HTR-8/SVneo (cell line): ENCODE measurements around the gene PSEN2.
"Not testable (repeated sequence)": the region's sequence is repeated elsewhere in the genome, so short reads cannot be mapped to it uniquely, and the experiment has no call there.

Experiments
- DNase-seq: peaks from one replicate; pipeline ENCODE4 v3.0.0; 2011; ENCODE audit warnings: low spot score, mixed read lengths; ENCODE audit not compliant: insufficient read length
- FAIRE-seq: peaks from 2 replicates; lab custom pipeline; 2011; peaks lifted over from hg19 to GRCh38; lab: Jason Lieb, UNC

The PSEN2 gene

DNA sequence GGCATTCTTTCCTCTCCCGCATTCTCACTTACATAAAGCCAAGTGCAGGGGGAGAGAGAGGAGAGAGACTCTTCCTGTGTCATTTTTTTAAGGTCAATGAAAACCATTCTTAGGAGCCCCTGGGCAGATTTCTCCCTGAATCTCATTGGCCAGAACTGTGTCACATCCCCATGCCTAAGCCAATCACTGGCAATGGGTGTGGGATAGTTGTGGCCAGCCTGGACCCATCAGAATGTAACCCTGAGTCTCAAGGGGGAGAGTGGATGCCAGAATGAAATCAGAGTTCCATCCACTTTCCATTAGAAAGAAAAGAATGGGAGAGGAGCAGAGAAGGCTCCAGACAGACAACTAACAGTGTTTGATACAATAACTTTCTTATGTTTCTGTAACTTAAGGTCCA, 38.5 kb downstream of the PSEN2 start:
- DNase-seq (no peak), FAIRE-seq (no peak)

DNA sequence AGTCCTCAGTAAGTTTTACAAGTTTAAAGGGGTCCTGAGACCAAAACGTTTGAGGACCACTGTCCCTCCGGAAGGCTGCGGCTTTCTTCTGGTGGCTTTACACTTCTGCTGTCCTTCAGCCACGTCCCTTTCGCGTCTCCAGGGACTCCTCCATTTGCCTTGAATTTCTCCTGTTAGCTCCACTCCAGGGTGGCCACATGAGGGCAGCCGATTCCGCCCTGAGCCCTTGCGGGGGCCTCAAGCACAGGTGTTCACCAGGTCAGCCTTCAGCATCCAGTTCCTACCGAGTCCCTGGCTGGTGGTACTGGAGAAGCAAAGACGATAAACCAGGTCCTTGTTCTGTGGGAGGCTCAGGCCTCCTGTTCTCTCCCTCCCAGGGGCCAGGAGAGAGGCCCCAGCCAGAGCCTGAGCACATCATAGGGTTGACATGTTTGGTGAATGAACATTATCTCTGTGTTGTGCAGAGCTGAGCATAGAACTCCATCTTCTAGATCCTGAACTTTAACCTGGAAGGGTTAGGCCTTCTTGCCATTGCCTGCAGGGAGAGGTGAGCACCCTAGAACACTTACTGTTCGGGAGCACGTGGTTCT, 42.3 kb downstream of the PSEN2 start:
- FAIRE-seq (no peak), DNase-seq (no peak)

GRCh38 chr1:226915672-226915995, 45.2 kb downstream of the PSEN2 start:
- FAIRE-seq, result no peak
- DNase-seq, result no peak

- DNase-seq (no peak), FAIRE-seq (no peak)
Observed at GRCh38 chr1:226916497-226916896, 46.1 kb downstream of the PSEN2 start.

DNA sequence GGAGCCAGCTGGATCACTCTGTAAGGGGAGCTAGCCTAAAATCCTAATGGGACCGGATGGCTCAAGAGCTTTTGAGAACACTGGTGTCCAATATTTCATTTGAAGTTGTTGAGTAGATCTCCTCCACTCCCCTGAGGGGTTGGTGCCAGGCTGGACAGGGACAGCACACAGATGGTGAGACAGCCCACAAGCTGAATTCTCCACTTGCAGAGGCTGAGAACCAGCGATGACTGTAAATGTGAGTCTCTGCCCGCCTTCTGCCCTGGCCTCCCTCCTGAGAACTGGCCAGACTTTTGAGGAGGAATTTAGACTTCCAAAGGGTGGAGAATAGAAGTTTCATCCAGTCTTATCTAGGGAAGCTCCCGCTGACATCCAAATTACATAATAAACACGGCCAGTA, 49.2 kb downstream of the PSEN2 start:
- no peak for FAIRE-seq

GRCh38 chr1:226919995-226920394, 49.6 kb downstream of the PSEN2 start:
- FAIRE-seq, result no peak
- no peak for DNase-seq

More for the DNA sequence above, 49.2 kb downstream of the PSEN2 start:
- no peak for DNase-seq

DNA sequence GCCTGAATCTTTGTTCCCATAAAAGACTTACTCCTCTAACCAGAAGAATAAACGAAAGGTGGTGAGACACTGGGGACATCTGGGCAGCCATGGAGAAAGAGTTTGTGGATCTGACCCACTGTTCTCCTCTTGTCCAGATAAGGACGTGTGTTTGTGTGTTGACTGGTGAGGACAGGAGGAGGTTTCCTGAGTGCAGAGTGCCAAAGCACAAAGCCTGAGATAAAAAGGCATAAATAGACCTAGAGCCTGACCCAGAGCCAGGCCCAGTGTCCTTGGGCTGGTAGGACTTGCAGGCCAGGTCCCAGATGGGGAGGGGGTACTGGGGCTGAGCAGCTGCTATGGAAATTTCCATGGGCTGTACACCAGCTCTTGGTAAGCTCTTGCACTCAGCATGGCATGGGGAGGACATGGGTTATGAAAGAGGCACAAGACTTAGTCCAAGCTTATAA, 50.1 kb downstream of the PSEN2 start:
- FAIRE-seq, result no peak

GRCh38 chr1:226921504-226921903, 51.1 kb downstream of the PSEN2 start:
- FAIRE-seq (no peak), DNase-seq (no peak)

More for the DNA sequence above, 50.1 kb downstream of the PSEN2 start:
- DNase-seq, result no peak

- FAIRE-seq, DNase-seq: not testable (repeated sequence)
Observed at GRCh38 chr1:226929260-226930111, 59.1 kb downstream of the PSEN2 start.

DNA sequence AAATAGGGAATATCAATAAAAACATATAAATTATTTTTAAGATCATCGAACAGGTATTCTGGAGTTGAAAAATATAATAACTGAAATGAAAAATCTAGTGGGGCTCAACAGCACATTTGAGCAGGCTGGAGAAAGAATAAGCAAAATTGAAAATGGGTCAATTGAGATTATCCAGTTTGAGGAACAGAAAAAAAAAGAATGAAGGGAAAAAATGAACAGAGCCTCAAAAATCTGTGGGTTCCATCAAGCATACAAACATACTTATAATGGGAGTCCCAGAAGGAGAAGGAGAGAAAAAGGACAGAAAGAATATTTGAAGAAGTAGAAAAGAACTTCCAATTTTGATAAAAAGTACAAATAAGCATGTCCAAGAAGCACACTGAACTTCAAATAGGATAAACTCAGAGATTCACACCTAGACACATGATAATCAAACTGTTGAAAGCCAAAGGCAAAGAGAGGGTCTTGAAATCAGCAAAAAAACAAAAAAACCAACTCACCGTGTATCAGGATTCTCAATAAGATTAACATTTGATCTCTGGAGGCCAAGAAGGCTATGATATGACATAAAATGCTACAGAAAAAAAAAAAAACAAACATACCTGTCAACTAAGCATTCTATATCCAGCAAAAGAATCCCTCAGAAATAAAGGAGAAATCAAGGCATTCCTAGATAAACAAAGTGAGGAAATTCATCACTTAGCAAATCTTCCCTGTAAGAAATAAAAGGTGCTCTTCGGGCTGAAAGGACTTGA, 64.2 kb downstream of the PSEN2 start:
- no peak for FAIRE-seq
- no peak for DNase-seq

DNA sequence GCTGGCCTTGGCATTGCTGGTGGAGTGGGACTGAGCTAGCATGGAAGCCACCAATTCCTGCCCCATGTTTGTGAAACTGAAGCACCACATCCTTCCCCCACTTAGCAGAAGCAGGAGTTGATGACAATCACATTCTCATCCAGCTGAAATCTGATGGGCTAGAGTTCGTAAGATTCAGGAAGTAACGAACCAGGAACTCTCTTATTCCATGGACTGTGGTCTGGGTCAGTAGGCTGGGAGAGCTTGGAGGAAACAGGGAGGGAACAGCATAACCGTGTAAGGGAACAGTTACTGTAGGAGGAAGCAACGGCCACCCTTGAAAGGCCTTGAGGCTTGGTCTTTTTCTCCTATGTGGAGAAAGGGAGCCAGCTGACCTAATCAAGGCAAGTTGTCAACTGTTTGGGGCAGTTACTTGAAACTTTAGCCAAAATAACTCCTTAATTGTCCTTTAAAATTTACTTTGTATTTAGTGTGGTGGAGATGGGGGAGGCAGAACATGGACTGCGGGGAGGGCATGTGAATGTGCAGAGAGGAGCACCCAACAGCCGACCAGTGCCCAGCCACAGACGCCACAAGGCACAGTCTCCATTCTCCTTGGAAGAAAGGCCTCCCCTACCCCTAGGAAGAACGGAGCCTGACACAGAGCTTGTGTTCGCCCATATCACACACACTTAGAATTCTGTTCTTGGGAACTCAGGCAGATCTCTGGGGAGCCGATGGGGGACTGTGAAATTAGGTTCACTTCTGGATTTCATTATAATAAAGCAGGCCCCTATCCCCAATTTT, 67.7 kb downstream of the PSEN2 start:
- DNase-seq, result no peak

GRCh38 chr1:226938903-226939437, 68.6 kb downstream of the PSEN2 start:
- DNase-seq, result no peak
- FAIRE-seq, result no peak

More for the DNA sequence above, 67.7 kb downstream of the PSEN2 start:
- no peak for FAIRE-seq

GRCh38 chr1:226939438-226940028, 69.1 kb downstream of the PSEN2 start:
- peak; percentile 48 for DNase-seq
- no peak for FAIRE-seq

DNA sequence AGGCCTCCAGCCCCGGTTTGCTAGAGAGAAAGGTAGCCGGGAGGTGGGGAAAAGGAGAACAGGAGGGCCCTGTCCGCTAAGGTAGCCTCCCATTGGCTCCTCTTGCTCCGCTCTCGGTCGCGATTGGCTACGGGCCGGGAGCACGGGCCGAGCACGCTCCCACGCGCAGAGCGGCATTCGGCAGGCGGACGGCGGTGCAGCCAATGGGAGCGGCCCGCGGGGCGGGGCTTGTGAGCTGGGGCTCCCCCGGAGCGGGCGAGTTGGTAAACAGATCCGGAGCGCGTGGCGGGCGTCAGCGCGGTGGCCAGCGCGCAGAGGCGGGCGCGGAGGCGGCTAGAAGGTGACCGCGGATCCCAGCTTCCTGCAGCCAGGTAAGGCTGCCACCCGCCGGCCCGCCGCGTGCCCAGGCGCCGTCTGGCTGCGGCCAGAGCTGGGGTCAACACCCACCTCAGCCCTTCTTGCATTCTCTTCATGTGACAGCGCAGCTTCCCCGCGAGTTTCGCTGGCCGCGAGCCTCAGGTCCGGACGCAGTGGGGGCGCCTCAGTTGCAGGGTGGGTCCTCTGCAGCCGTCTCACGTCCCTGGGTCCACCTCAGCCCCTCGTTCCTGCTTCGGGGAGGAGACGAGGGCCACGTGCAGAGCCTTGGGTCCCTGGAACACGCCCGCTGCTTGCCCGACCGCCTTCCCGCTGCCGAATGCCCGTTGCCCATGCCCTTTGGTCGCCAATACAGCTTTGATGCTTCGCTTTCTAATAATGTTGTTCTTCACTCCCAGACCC, 69.8 kb downstream of the PSEN2 start, which contains the start of gene COQ8A:
Gene COQ8A, plus strand, starts transcription at position 266 of the 777 bp plus-strand sequence. CDS start 21,092 bp downstream, outside the sequence.
- peak; percentile 99 for DNase-seq
- FAIRE-seq, result peak; percentile 96

- DNase-seq (no peak), FAIRE-seq (no peak)
Observed at GRCh38 chr1:226940806-226941067, 70.3 kb downstream of the PSEN2 start.

GRCh38 chr1:226942392-226942791, 72.0 kb downstream of the PSEN2 start:
- no peak for FAIRE-seq
- DNase-seq, result no peak

- no peak for DNase-seq
- FAIRE-seq, result no peak
Observed at GRCh38 chr1:226943156-226943555, 72.7 kb downstream of the PSEN2 start.

DNA sequence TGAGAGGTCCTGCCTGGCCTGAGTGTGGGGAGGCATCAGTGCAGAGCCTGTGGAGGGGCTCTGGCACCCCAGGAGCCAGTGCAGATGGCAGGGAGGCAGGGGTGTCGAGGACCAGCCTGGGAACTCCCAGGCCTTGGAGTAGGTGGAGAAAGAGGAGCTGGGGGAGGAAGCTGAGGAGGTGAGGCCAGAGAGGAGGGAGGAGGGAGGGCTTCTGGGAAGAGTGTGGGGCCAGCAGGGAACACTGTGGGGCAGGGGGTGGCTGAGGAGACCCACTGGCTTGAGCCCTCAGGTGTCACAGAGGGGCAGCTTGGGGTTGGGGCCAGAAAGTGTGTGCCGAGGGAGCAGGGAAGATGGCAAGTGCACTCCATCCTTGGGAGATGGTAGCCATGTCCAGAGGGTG, 73.5 kb downstream of the PSEN2 start:
- DNase-seq (no peak), FAIRE-seq (no peak)
